Measurements from ENCODE around the gene ZDHHC11. TPM values are rescaled to one million over a fixed set of nuclear protein-coding genes. Genes with fewer than 3 reads are reported as not detected.

Gene ZDHHC11
- total and polyA plus RNA-seq, 2 of the 4 experiments (the other 2 are of a cell fraction): 0.36 to 1.6 TPM

GRCh38 chr5:858726-859125 lies 7.9 kb upstream of the ZDHHC11 start:
- ATAC-seq (ENCODE audit: low read depth) (no peak), DNase-seq (no peak)
- H4K20me1 ChIP-seq (ENCODE audit: insufficient read depth, low read length): peaks cover 19% of the 10 kb centered on the region
- H2BK120ac ChIP-seq (ENCODE audit: low read depth, low read length): no peak overlapping the region
- no peak overlapping the region for H3K4me3 ChIP-seq (ENCODE audit: insufficient read depth, low read depth, low read length)
- no peak overlapping the region for H3K27ac ChIP-seq (ENCODE audit: insufficient read depth, low read length)
- peaks cover 10% of the 10 kb centered on the region for H3K9me1 ChIP-seq (ENCODE audit: insufficient read depth, low read length)
- no peak overlapping the region for H2AK9ac ChIP-seq (replicated peaks; ENCODE audit: low read depth, low read length, poor library complexity)
- ChIA-PET POLR2A (ENCODE audit: unreplicated experiment) (no interaction called here), CTCF (no interaction called here)
- H3K4me1 ChIP-seq (ENCODE audit: control insufficient read depth, insufficient read depth, low read length): no peaks in the 10 kb centered on the region
- no peaks in the 10 kb centered on the region for H3K27me3 ChIP-seq (ENCODE audit: control insufficient read depth, insufficient read depth, low read length)
- no peak for TF ChIP-seq CHD1 (IDR thresholded peaks at IDR 0.05; ENCODE audit: low read depth, low read length)
- TF ChIP-seq POLR2A (IDR thresholded peaks at IDR 0.05; ENCODE audit: low read depth, low read length): no peak
- TF ChIP-seq CEBPB (IDR thresholded peaks at IDR 0.05; ENCODE audit: low read depth, low read length): no peak
- TF ChIP-seq MAFK (IDR thresholded peaks at IDR 0.05; ENCODE audit: low read depth, low read length): no peak
- TF ChIP-seq ELK1 (IDR thresholded peaks at IDR 0.05; ENCODE audit: borderline replicate concordance, low read depth, low read length): no peak
- TF ChIP-seq FOS (IDR thresholded peaks at IDR 0.05; ENCODE audit: low read depth, low read length): no peak
- TF ChIP-seq BHLHE40 (IDR thresholded peaks at IDR 0.05; ENCODE audit: low read depth, low read length): no peak
- no peak for TF ChIP-seq RCOR1 (IDR thresholded peaks at IDR 0.05; ENCODE audit: insufficient replicate concordance, low read length)
- TF ChIP-seq, protein P1, sequence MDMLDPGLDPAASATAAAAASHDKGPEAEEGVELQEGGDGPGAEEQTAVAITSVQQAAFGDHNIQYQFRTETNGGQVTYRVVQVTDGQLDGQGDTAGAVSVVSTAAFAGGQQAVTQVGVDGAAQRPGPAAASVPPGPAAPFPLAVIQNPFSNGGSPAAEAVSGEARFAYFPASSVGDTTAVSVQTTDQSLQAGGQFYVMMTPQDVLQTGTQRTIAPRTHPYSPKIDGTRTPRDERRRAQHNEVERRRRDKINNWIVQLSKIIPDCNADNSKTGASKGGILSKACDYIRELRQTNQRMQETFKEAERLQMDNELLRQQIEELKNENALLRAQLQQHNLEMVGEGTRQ (IDR thresholded peaks at IDR 0.05; ENCODE audit: low read depth, low read length): no peak
- no peak for TF ChIP-seq MXI1 (IDR thresholded peaks at IDR 0.05; ENCODE audit: borderline replicate concordance, low read depth, low read length)
- no peak for TF ChIP-seq NFE2L2 (IDR thresholded peaks at IDR 0.05; ENCODE audit: low read depth, low read length)
- no peak for TF ChIP-seq RAD21 (IDR thresholded peaks at IDR 0.05; ENCODE audit: low read length)
- TF ChIP-seq, protein P2, sequence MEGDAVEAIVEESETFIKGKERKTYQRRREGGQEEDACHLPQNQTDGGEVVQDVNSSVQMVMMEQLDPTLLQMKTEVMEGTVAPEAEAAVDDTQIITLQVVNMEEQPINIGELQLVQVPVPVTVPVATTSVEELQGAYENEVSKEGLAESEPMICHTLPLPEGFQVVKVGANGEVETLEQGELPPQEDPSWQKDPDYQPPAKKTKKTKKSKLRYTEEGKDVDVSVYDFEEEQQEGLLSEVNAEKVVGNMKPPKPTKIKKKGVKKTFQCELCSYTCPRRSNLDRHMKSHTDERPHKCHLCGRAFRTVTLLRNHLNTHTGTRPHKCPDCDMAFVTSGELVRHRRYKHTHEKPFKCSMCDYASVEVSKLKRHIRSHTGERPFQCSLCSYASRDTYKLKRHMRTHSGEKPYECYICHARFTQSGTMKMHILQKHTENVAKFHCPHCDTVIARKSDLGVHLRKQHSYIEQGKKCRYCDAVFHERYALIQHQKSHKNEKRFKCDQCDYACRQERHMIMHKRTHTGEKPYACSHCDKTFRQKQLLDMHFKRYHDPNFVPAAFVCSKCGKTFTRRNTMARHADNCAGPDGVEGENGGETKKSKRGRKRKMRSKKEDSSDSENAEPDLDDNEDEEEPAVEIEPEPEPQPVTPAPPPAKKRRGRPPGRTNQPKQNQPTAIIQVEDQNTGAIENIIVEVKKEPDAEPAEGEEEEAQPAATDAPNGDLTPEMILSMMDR (conservative IDR thresholded peaks at IDR 0.05; ENCODE audit: low read depth, low read length): no peak
- no peak for TF ChIP-seq SMC3 (IDR thresholded peaks at IDR 0.05; ENCODE audit: low read depth, low read length)
- no peak overlapping the region for H4K91ac ChIP-seq (ENCODE audit: insufficient read depth, low read depth, low read length)
- intact Hi-C loops (cut with micrococcal nuclease) (no loop called here), dilution Hi-C loops (cut with HindIII; ENCODE audit: low sequenced_read_pairs, unreplicated experiment) (no loop called here), in situ Hi-C loops (cut with MboI; ENCODE audit: low sequenced_read_pairs) (no loop called here)
- H3K9me3 ChIP-seq (ENCODE audit: control insufficient read depth, insufficient read depth, low read length): no peaks in the 10 kb centered on the region
- BruUV-seq (replicated peaks): no TSS peak
- H2BK5ac ChIP-seq (ENCODE audit: low read depth, low read length, poor library complexity, severe bottlenecking): no peak overlapping the region
- peaks cover 0 to 4% of the 10 kb centered on the region in 2 experiments; a peak in 1 of 4 replicates for H3K79me1 ChIP-seq (ENCODE audit: low read depth in 1 of 2, low read length in 2 of 2)
- H4K8ac ChIP-seq (ENCODE audit: low read depth in 2 of 2, low read length in 2 of 2): no peak overlapping the region
- H3K14ac ChIP-seq (replicated peaks; ENCODE audit: low read depth, low read length): no peak overlapping the region
- H3K23ac ChIP-seq (ENCODE audit: low read depth, low read length): no peak overlapping the region
- H4K5ac ChIP-seq (ENCODE audit: low read depth, low read length): no peak overlapping the region
- no peak overlapping the region for H3K9ac ChIP-seq (ENCODE audit: low read depth, low read length)
- H3K36me3 ChIP-seq (ENCODE audit: control insufficient read depth, insufficient read depth, low read length): peaks cover 11% of the 10 kb centered on the region
- no peak overlapping the region for H3K18ac ChIP-seq (ENCODE audit: low read depth, low read length)
- H3K4ac ChIP-seq (ENCODE audit: low read depth, low read length): no peak overlapping the region
- H3K4me2 ChIP-seq (ENCODE audit: low read depth, low read length): no peak overlapping the region
- no peak overlapping the region for H3K56ac ChIP-seq (ENCODE audit: extremely low read depth, insufficient read depth, low read length)
- no peak overlapping the region for H2AK5ac ChIP-seq (ENCODE audit: low read depth, low read length)
- H2BK15ac ChIP-seq (ENCODE audit: low read depth, low read length): no peak overlapping the region
- no peak overlapping the region for H2AFZ ChIP-seq (replicated peaks; ENCODE audit: low read length, poor library complexity)
- no peak overlapping the region for H2BK20ac ChIP-seq (ENCODE audit: low read depth, low read length)
- 78% methylated on average over 8 of the region's 11 CpGs; no CpG with 5 or more reads in 1 of the 2 experiments for WGBS, 2 experiments (ENCODE audit: extremely low coverage in 2 of 2, insufficient read length in 1 of 2)
